ENCODE data around the gene NEK2.
"Not testable (repeated sequence)": the region's sequence is repeated elsewhere in the genome, so short reads cannot be mapped to it uniquely, and the experiment has no call there.

NEK2 gene

DNA sequence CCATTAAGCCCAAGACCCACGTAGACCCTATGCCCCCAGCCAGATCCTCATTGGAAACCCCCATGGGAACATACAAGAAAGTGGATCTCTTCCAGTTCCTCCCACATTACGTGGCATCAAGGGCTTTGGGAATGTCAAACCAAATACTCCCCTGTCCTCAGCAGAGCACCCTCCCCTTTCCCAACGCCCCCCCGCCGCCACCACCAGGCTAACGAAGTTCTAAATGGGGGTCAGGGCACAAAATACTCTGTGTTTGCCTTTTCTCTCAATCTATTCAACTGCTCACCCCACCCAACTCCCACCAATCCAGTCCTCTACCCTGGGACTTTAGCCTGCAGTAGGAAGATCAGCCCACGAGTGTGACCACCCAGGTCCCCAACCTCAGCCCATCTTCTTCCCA is 24.5 kb downstream of the NEK2 start:
- no peak for DNase-seq (ENCODE audit: low read depth, low spot score)

DNA sequence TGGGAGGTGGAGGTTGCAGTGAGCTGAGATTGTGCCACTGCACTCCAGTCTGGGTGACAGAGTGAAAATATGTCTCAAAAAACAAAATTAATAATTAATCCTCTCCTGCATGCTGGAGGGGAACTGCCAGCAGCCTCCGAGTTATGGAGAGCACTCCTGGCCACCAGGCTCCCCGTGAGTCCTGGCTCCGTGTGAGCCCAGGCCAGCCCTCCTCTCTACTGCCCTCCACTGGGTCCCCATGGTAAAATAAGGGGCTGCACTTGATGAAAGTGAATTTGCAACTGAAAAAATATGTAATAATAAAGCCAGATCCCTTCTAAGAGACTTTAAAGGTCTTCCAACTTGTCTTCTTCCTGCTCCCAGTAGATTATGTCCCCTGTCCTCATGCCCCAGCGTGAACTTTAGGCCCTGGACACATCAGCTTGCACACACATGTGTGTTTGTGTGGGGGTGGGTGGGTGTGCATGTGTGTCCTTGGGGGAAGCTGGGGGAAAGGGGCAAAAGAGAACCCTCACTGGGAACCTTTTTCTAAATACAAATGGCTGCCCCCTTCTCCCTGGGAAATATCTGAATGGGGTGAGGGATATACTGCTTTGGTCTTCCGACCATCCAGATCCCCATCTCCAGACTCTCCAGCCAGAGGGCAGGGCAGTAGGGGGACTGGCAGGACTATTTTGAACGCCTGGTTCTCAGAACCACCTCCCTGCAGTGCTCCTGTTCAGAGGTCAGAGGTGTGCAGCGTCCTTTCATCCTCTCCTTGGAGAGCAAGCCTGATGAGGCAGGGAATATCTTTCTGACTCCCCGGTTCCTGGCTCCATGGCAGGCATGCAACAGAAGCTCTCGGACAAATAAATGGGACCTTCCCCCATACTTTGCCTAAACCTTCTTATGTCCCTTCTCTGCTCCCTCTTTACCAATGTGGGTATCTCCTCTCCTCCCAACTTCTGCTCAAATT is 26.2 kb downstream of the NEK2 start:
- no peak for DNase-seq (ENCODE audit: low read depth, low spot score)

DNA sequence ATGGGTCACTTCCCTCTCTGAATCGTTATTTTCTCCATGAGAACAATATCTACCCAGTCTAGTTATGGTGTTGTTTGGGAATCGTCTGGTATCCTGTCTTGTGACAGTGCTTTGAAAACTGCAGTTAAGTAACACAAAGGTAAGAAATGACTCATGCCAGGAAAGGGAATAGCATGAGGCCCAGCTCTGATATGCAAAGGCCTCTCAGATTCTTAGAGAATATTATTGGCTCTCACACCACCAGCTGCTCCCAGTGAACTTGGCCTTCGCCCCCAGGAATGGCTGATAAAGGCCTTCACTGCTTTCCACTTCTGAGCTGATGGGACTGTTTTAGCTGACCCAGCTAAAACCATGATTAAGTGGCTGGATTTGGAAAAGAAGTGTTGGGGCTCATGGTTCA is 27.1 kb downstream of the NEK2 start:
- DNase-seq (ENCODE audit: low read depth, low spot score): no peak

DNA sequence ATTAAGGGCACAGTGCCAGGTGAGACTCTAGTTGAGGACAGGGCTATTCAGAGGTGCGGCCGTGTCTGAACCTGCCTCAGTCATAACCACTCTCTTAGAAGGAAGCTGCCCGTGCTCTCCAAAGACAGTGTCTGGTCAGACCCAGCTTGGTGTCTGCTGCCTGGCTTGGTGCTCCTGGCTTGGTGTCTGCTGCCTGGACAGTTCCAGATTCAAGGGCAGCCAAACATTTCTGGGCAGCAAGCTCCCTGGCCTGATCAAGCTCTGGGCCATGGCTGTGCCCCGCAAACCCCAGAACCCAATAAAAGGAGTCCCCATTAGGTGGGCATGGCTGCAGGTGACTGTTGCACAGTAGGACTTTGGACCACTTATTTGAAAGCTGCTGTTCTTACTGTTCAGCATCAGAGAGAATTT is 27.7 kb downstream of the NEK2 start:
- DNase-seq (ENCODE audit: low read depth, low spot score): no peak

DNA sequence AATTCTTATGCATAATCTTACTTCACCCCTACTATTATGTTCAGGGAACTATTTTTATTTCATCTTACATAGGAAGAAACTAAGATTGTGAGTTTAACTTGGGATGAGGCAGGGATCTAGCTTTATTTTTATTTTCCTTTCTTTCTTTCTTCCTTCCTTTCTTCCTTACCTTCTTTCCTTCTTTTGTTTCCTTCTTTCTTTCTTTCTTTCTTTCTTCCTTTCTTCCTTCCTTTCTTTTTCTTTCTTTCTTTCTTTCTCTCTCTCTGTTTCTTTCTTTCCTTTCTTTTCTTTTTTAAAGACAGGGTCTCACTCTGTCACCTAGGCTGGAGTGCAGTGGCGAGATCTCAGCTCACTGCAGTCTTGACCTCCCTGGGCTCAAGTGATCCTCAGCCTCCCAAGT is 28.9 kb downstream of the NEK2 start:
- no peak for DNase-seq (ENCODE audit: low read depth, low spot score)

DNA sequence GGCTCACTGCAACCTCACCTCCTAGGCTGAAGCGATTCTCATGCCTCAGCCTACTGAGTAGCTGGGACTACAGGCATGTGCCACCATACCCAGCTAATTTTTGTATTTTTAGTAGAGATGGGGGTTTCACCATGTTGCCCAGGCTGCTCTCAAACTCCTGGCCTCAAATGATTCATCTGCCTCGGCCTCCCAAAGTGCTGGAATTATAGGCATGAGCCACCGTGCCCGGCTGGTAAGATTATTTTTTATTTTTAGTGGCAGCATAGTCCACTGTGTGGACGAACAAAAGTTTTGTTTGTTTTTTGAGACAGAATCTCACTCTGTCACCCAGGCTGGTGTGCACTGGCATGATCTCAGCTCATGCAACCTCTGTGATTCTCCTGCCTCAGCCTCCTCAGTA is 29.8 kb downstream of the NEK2 start:
- DNase-seq (ENCODE audit: low read depth, low spot score): not testable (repeated sequence)

DNA sequence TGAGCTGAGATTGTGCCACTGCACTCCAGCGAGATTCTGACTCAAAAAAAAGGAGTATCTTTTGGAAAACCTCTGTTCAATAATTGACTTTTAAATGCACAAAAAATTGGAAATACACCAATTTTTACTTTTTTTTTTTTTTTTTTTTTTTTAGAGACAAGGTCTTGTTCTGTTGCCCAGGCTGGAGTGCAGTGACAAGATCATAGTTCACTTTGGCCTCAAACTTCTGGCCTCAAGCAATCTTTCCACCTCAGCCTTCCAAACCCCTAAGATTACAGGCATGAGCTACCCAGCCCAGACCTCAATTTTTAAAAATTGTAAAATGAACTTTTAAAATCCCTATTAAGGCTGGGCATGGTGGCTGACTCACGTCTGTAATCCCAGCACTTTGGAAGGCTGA is 30.8 kb downstream of the NEK2 start:
- no peak for DNase-seq (ENCODE audit: low read depth, low spot score)

DNA sequence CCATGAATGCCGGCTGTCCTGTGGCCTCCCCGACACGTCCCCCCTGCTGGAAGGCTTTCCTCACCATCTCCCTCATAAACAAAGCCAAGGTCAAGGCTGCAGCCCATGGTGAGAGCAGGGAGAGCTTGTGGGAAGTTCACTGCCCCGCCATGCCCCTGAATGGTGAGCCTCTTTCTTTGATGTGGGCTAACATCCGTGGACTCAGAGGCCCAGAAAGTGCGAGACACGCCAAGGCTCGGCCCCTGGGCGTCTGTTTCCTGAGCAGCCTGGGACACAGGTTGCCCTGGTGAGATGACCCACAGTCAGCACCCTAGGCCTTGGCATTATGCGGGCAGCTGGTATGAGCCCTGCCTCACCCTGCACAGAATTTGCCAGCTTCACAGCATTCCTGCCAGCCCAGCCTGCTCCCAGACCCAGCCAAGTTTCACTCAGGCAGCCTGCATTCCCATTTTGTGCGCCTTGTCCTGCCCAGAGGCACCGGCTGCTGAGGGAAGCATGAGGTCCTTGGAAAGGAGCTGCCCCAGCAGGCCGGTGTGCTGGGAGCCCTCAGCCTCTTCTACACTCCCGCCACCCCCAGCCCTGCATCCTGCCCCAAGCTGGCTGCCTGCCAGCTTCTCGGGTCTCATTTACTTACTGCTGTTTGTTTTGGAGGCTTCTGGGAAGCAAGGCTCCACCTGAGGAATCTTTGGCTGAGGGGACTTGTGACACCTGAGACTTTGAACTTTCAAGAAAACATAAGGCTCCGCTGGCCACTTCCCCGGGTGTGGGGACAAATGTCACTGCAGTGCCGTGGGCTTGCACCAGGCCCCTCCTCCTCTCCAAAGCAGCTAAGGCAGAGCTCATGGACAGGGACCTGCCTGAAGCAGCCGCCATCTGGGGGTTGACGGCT is 31.9 kb downstream of the NEK2 start:
- no peak for DNase-seq (ENCODE audit: low read depth, low spot score)

DNA sequence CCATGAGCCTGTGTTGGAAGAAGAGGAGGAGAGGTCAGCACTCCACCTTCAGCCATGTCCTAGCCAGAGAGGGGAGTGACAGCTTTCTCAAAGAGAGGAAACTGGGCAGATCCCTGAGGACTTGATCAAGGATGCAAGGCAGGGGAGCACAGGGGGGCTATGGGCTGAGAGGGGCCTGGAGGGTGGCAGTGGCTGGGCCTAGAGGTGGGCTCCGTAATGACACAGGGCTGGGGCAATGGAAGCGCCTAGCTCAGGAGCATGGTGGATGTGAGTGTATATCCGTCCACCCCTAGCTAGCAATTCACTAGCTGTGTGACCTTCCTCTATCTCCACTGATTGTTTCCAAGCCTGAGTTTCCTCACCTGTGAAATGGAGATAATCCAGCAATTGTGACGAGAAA is 32.6 kb downstream of the NEK2 start:
- DNase-seq (ENCODE audit: low read depth, low spot score): no peak

DNA sequence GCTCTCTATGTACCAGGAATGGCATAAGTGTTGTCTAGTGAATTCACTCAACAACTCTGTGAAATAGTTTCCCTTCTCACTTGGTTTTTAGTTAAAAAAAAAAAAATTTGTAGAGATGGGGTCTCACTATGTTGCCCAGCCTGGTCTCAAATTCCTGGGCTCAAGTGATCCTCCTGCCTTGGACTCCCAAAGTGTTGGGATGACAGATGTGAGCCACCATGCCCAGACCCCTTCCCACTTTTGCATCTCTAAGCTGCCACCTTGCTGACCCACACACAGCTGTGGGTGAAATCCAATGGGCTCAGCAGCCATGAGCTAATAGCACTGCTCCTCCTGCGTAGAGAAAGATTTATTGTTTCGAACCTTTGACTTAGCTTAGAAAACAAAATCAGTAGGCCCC is 33.5 kb downstream of the NEK2 start:
- no peak for DNase-seq (ENCODE audit: low read depth, low spot score)

DNA sequence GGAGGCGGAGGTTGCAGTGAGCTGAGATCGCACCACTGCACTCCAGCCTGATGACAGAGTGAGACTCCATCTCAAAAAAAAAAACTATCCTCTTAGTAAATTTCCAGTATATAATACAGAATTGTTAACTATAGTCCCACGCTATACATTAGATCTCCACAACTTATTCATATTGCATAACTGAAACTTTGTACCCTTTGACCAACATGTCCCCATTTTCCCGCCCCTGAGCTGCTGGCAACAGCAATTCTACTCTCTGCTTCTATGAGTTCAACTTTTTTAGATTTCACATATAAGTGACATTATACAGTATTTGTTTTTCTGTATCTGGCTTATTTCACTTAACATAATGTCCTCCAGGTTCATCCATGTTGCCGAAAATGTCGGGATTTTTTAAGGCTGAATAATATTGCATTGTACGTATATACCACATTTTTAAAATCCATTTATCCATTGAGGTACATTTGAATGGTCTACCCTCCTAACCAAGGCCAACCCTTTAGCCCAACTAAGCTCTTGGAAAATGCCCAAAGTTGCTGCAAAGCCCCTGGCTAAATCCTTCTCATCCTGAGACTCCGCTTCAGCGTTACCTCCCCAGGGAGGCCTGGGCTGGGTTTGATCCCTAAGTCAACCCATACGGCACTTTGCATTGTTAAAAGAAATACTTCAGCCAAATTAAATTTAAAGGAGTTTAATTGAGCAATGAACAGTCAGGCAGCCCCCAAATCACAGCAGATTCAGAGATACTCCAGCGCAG is 34.2 kb downstream of the NEK2 start:
- DNase-seq (ENCODE audit: low read depth, low spot score): no peak

DNA sequence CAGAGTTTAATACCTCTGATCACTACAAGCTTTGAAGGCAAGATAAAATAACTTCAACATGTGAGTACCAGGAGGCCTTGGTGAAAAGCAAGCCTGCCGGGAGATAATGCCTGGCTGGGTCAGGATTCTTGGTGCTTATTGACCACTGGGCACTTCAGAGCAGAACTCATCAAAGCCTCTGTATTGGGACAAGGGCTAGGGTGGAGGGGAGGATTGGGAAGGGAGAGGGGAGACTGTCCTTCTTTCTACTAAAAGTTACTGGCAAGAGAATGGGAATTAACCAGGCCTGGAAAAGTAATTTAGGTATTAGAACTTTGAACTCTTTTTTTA is 35.2 kb downstream of the NEK2 start:
- no peak for DNase-seq (ENCODE audit: low read depth, low spot score)

DNA sequence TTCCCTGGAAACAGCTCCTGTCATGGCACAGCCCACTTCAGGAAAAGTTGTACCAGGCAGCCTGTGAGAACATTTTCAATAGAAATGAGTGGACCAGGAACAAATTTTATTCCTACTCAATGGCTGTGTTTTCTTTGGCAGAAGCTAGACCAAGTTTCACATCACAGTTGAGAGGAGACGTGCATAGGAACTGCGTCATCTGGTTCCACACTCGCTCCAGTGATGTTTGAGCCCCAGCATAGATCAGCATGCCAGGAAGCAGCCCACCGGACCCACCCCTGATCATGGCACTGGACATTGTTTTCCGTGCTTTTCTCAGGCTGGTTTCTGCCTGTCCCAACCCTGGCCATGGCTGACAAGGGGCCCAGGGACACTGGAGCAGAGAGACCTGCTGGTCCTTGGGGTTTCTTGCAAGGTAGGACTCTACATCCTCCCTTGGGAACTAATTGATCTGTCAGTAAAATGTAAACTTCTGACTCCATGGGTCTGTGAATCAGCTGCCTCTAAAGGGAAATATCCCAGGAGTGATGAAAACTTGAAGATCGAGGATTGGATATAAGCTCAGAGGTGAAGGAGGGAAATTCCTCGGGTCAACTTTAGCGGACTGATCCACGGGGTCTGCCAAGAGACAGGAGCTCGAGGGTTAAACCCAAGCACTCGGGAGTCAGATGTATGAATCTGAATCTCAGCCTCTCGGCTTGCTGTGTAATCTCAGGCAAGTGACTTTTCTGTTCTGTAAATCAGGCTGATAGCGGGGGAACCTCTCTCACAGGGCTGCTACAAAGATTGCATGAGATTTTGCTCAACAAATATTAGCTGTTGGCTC is 35.7 kb downstream of the NEK2 start:
- no peak for DNase-seq (ENCODE audit: low read depth, low spot score)

DNA sequence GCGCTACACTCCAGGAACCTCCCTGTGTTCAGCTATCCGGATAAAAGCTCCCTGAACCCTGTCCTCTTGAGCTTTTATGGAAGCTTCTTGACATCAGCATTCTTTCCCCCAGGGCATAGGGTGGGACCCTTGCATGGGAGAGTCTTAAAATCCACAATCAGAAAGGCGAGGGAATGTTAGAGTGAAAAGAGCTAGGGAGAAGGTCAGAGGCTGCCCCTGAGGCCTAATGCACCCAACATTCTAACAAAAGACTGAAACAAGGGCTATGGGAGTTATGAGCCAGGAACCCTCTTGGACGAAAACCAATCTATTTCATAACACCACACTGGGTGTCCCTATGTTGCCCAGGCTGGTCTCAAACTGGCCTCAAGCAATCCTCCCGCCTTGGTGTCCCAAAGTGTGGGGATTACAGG is 36.7 kb downstream of the NEK2 start:
- DNase-seq (ENCODE audit: low read depth, low spot score): no peak

DNA sequence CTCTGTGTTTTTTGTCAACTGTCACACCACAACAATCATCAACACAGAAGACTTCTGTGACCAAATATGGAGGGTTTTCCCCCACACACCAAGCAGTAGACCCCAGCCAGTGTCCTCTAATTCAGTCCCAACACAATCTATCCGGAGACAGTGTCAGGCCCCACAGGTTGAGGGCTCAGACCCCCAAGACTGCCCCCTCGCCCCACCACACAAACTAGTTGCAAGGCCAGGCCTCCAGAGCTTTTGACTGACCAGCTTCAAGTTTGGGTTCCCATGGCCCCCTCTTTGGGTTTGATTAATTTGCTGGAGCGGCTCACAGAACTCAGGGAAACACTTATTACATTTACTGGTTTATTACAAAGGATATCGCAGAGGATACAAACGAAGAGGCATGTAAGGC is 37.2 kb downstream of the NEK2 start:
- DNase-seq (ENCODE audit: low read depth, low spot score): no peak

DNA sequence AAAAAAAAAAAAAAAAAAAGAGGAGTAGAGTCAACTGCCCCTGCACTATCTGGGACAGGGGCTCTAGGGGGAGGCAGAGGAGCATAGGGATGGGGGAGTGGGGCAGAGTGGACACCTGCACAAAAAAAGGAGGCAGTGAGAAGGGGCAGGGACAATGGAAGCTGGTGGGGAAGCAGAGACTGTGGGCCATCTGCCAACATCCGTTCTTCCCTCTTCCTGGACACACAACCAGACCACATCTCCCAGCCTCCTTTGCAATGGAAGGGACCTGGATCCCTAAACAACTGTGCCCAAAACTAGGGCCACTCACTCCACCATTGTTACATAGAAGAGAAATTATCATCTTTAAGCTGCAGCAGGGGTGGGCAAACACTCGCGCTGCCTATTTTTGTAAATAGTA is 38.4 kb downstream of the NEK2 start:
- DNase-seq (ENCODE audit: low read depth, low spot score): no peak

DNA sequence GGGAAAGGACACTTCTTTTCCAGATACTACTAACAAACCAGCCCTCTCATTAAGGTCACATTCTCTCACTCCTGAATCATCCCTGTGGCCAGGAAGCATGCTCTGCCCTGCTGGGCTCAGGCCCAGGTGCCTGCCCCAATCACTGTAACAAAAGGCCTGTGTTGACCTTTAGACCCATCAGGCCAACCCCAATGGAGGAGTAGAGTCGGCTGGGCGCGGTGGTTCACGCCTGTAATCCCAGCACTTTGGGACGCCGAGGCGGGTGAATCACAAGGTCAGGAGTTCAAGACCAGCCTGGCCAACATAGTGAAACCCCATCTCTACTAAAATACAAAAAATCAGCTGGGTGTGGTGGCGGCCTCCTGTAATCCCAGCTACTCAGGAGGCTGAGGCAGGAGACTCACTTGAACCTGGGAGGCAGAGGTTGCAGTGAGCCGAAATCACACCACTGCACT is 38.8 kb downstream of the NEK2 start:
- DNase-seq (ENCODE audit: low read depth, low spot score): not testable (repeated sequence)

DNA sequence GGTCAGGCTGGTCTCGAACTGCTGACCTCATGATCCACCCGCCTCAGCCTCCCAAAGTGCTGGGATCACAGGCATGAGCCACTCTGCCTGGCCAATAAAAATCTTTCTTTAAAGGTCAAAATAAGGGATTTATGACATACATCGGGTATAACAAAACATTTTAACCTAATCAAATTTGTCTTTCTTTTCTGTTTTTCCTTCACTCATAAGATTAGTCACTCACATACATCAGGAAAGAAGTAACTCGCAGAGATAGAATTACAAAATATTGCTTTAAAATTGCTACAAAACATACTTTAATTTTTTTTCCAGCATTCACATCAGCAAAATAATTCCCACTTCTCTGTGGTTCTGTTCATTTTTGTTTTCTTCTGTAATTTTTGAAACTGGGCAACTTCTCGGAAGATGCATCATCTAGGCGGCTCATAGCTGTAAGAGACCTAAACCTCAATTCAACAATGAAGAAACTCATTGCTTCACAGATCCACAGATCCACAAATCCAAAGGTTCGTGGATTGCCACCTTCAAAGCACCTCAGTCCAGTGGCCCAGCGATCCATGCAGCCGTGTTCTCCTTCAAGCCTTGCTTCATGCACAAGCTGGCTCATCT is 39.7 kb downstream of the NEK2 start:
- DNase-seq (ENCODE audit: low read depth, low spot score): no peak

DNA sequence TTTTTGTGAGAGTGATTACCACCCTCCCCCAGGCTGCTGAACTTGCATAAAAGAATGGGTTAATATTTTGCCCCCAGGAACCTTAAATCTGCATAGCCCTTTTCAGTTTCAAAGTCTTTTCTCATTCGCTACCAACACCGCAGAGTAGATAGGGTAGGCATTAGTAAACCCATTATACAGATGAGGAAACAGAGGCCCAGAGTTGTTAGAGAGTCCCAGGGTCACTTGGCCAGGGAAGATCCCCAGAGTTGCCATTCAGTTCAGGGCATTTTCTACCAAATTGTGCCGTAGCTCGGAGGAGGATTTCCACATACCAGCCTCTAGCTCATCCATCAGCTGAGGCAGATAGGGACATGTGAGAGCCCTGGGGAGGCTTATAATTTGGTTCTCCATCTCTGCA is 40.5 kb downstream of the NEK2 start:
- DNase-seq (ENCODE audit: low read depth, low spot score): no peak

DNA sequence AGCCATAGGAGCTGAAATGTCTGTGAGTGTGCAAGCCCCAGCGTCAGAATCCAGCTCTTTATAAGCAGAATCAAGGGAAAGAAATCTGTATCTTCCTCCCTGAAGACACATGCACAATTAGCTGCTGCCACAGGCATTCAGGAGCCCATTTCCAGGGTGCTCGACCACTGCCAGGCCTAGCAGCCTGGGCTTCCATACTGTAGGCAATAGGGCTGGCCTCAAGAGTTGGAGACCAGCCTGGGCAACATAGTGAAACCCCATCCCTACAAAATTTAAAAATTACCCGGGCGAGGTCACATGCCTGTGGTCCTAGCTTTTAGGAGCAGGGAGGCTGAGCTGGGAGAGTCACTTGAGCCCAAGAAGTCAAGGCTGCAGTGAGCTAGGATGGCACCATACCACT is 41.0 kb downstream of the NEK2 start:
- no peak for DNase-seq (ENCODE audit: low read depth, low spot score)

DNA sequence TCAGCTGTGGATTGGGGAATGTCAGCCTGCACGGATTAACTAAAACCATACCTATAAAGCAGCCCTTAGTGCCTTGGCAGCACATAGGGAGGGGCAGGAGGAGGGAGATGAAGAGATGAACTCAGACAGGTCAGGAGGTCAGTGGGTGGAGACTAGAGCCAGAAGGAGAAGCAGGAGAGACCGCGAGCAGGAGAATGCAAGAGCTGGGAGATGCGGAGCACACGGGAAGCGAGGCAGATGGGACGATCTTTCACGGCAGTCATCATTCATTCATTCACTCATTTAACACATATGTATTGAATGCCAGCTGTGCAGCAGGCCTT is 41.9 kb downstream of the NEK2 start:
- no peak for DNase-seq (ENCODE audit: low read depth, low spot score)
